ENCODE results near the gene CNN1. TPM values are rescaled to one million over a fixed set of nuclear protein-coding genes. Genes with fewer than 3 reads are reported as not detected.
A peak's percentile ranks its signal among the peaks of the same experiment; 100 is the strongest.

Gene CNN1
- total and polyA plus RNA-seq, 9 of the 15 experiments (the other 6 are each of a cell fraction or from before 2014, with no cell fraction given) = 0.23 to 10.6 (median 5.2) TPM

- TF ChIP-seq ETV6 (IDR thresholded peaks at IDR 0.05; ENCODE audit: borderline replicate concordance in 1 of 2, low read depth in 2 of 2, low read length in 1 of 2) (no peak), ETV6 (CRISPR knock-in tag; IDR thresholded peaks at IDR 0.05; ENCODE audit: borderline replicate concordance) (no peak), ZNF175 (CRISPR knock-in tag; IDR thresholded peaks at IDR 0.05; ENCODE audit: low read depth) (0 out of 2 replicates have a peak, but pooled peaks have one; percentile 19), GATA2 (CRISPR knock-in tag; IDR thresholded peaks at IDR 0.05) (no peak), EP400 (IDR thresholded peaks at IDR 0.05) (peak; percentile 96), CTBP1 (IDR thresholded peaks at IDR 0.05; ENCODE audit: borderline replicate concordance) (peak; percentile 68), ETV1 (tag; conservative IDR thresholded peaks at IDR 0.05; ENCODE audit: low read depth) (no peak; the same call in 1 of the 2 replicates), ZNF318 (IDR thresholded peaks at IDR 0.05; ENCODE audit: borderline replicate concordance in 1 of 2, low read depth in 1 of 2) (no peak), ZNF24 (IDR thresholded peaks at IDR 0.05) (peak; percentile 63; the same call in 1 of the 2 replicates), MEIS2 (IDR thresholded peaks at IDR 0.05; ENCODE audit: partially characterized antibody) (peak; percentile 66), NCOA6 (IDR thresholded peaks at IDR 0.05) (no peak), HDAC1 (IDR thresholded peaks at IDR 0.05) (peak in 1 of 2 experiments; percentile 56; a peak in 1 of 4 replicates), ATF7 (IDR thresholded peaks at IDR 0.05) (peak; percentile 81; the same call in 1 of the 2 replicates), FOXP1 (CRISPR knock-in tag; IDR thresholded peaks at IDR 0.05) (no peak), MITF (IDR thresholded peaks at IDR 0.05) (no peak), NBN (IDR thresholded peaks at IDR 0.05; ENCODE audit: low read depth) (peak; percentile 72; the same call in 1 of the 2 replicates), HLTF (IDR thresholded peaks at IDR 0.05) (0 out of 2 replicates have a peak, but pooled peaks have one; percentile 50)
These were observed 58.8 kb downstream of the CNN1 start, which contains the start of gene ZNF627 (continued) for GRCh38 chr19:11597202-11598102.
